GM21576 (cell line): ENCODE data around the gene USP44.

Source experiments
- ATAC-seq: cut with Tn5 transposase; IDR thresholded peaks from one replicate; pipeline ENCODE4 v1.9.1; 2021; ENCODE audit warnings: mild to moderate bottlenecking, moderate library complexity; ENCODE audit not compliant: unreplicated experiment

USP44 gene

DNA sequence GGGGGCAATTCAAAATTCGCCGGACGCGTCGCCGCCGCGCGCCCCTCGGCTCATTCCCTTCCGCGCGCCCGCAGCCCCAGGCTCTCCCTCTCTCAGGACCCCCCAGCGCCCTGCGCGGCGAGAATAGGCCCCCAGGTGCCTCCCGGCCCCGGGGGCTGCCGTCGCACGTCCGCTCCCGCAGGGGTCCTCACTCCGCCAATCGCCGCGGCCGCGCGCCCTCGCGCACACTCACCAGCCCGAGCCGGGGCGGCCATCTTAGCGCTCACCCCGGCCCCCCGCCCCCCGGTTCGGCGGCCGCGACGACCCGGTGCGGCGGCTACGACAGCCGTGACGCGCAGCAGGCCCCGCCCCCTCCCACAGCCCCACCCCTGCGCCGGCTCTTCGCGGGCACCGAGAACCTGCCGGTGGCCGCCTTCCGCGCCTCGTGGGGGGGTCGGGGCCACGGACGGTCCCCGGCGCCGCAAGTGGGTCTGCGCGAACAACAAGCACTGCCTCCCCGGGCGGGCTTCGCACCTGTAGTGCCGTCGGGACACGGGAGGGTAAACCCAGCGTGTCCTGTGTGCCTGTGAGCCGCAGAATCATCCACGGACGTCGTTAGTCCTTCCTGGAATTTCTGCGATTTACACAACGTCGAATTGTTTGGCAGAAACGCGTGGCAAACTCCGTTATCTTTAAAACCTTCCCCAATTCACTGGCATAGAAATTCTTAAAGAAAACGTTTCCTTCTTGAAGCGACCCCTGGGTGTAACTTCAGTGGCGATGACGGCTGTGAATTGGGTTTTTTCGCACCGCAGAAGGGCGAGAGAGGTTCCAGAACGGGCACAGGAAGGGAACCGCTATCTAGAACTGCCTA lies 2.5 kb downstream of the USP44 start:
- ATAC-seq: no peak

DNA sequence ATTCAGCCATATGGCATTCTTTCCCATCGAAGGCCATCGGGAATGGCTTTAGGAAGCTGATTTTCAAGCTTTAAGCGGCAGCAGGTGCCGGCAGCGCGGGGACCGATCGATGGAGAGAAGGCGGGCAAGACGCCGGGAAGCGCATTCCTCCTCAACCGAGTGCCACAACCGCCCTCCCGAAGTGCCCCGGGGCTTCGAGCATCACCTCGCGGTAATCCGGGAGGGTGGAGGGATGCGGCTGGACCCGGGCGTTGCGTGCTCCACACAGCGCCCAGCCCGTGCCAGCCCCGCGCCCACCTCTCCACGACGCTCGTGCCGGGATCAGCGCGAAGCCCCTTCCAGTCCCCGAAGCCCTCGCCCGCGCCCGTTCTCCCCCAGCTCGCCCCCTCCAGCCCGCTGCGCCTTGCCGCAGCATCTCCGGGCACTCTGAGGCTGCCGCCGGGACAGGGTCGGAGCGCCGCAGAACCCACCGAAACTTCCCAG lies 3.2 kb downstream of the USP44 start:
- ATAC-seq: no peak

DNA sequence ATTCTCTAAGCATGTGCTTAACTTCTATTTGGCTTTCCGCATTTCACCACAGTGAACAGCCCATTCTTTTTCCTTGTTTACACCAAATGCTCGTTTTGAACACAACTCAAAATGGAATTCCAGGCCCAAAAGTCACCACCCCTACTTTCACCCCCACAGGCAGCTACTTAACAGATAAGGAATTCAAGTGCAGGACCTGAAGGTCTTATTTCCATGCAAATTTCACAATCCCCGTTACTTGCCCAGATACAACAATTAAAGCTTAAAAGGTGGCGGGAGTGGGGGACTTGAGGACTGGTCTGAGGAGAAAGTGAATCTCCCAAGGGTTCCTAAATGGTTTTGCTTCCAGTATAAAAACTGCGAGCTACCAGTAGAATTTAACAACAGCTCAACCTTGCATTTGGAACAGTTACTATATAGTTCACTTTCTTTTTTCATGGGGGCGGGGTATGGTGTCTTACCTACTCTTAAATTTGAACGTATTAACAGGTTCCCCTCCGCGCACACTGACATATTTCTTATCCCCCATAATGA lies 3.7 kb downstream of the USP44 start:
- ATAC-seq: no peak

DNA sequence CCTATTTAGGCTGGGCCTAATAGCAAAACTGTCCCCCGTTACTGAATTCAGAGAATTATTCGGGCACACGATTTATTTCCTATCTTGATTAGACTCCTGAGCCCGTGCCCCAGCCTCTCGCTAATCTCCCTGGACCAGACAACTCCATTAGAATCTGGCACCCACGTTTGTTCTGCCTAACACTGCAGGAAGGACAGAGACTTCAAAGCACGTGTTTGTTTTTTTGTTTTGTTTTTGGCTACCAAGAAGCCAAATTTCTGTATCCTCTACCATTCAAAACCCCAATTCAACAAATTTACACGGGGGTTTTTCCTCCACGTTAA lies 4.8 kb downstream of the USP44 start:
- ATAC-seq: no peak

DNA sequence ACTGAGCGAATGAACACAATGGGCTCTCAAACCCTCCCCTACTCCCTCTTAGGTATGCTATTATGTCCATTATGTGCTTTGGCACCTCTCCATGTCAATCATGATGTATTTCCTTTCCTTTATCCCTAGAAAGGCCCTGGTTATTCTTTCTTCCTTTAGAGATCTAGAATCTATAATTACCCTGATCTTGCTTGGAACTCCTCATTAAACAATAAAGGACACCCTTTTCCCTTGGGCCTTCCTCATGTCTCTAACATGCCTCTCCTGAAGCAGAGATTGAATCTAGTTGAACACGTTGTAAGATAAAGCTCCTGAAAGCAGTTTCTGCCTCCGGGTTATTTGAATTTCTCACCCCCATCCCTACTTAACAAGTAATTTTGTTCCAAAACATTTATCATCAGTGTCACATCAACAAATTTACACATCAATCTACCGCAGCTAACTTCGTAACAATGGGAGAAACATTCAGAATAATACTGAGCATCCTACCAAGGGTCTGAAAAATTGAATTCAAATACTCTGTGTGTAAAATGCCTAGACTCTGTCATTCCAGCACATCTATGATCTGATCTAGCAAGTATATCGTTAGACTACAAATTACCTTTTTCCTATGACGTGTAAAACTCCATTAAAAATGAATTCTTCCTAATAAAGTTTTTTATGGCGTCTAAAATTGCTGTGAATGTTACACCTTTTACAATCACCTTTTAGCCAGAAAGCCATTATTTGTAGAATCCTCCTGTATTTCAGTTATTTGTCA lies 5.4 kb downstream of the USP44 start:
- no peak for ATAC-seq

DNA sequence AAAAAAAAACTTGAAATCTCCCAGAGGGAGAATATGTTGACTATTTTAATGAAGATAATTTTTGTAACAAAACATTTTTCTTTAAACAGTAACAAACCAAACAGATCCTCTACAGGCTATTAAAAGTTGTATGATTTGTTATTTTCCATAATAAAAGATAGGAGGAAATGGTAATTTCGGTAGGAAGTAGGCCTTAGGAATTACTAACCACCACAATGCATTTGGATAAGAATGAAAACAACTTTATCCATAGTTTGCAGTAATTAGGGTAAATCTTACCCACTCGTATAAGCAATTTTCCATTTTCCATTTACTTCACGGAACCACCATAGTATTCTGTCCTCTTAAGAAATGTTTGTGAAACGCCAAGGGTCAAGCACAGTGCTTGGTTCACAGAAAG lies 6.0 kb downstream of the USP44 start:
- no peak for ATAC-seq

DNA sequence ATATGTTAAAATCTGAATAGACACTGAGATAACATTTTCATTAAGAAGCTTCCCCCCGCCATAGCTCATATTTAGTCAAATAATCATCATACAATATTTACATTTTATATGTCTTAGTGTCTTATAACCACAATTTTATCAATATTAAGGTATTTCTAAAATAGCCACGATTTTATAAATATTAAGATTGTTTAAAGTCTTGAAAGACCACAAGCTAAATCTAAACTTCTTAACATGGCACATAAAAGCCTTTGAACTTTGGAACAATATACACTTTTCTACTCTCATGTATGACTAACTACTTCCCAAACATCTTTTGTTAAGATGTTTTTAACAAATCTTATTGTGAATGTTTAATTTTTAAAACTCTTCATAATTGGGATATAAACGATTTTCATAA lies 6.5 kb downstream of the USP44 start:
- no peak for ATAC-seq

DNA sequence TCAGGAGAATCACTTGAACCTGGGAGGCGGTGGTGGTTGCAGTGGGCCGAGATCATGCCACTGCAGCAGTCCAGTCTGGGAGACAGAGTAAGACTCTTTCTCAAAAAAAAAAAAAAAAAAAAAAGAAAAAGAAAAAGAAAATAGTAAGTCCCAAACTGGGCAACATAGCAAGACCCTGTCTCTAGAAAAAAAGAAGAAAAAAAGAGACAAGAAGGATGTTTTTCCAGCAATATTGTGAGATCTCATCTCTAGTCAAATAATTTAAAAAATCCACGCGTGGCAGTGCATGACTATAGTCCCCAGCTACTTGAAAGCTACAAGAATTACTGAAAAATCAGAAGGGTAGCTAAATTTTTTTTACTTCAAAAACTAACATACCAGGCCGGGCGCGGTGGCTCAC lies 8.0 kb downstream of the USP44 start:
- no peak for ATAC-seq

DNA sequence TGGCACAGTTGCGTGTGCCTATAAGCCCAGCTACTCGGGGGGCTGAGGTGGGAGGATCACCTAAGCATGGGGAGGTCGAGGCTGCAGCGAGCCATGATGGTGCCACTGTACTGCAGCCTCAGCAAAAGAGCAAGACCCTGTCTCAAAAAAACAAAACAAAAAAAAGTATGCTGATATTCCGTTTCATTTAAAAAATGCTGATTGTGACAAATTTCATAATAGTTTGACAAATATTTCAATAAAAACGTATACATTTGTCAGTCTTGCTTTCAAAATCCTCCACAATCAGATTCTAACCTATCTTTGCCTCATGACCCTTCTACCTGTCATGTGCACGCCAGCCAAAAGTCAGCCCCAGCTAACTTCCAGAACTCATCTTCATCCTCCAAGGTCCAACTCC lies 9.8 kb downstream of the USP44 start:
- ATAC-seq: no peak

DNA sequence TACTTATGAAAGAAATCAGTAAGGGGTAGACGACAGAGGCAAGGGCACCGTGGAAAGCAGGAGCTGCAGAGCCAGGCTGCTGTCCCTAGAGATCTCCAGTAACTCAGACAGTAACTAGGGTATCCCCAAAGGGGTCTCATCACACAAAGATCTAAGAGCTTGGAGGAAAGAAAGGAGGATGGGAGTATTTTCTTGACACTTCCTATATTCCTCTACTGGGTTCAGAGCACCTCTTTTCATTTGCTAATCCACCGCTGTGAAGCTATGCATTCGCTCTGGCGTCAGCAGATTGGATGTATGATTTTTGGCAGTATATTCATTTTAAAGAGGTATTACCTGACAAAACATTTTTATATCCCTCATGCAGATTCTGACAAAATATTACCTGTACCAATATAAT lies 12.6 kb downstream of the USP44 start:
- no peak for ATAC-seq

DNA sequence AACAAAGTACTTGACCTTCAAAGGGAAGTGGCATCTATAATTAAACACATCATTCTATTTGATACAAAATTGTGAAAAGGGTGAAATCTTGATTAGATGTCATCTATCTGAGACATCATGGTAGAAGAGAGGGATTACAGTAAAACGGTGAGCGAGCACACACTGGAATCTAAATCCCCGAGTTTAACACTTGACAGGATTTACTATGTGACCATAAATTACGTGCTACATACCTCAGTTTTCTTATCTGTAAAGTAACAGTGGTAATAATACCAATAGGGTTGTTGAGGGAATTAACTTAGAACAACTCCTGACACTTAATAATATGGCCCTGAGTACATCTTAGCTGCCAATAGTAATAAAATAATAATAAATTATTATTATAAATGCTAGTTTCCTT lies 13.3 kb downstream of the USP44 start:
- ATAC-seq: no peak

DNA sequence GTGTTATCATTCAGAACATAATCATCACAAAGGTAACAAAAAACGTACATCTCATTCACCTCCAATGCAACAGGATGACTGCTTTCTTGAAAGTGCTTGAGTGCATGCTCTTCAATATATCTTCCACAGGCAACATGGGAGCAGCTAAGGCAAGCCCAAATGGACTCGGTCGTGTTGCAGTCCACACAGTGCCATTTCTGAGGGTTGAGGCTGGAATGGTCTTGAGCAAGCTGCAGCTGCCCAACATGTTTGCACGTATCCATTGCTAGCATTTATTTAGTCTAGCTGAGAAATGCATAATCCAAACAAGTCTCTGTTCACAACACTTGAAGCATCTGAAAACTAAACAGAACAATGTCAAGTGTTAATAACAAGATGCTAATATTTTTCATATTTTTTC lies 17.3 kb downstream of the USP44 start:
- no peak for ATAC-seq

DNA sequence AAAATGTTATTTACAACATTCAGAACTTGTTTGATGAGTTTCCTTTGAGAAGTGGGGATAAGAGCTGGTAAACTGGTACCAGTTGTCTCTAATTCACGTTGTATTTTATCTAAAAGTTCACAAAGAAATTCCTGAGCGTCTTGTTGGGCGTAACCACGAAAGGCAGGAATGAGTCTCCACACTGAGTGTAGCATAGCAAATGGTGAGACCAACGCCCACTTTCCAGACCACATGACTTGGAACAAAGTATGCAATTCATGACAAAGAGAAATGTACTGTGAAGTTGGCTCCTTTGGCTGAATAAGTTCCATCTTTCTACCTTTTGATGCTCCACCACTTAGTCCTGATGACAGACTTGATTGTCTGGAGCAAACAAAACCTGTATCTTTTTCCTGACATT lies 18.4 kb downstream of the USP44 start:
- no peak for ATAC-seq

DNA sequence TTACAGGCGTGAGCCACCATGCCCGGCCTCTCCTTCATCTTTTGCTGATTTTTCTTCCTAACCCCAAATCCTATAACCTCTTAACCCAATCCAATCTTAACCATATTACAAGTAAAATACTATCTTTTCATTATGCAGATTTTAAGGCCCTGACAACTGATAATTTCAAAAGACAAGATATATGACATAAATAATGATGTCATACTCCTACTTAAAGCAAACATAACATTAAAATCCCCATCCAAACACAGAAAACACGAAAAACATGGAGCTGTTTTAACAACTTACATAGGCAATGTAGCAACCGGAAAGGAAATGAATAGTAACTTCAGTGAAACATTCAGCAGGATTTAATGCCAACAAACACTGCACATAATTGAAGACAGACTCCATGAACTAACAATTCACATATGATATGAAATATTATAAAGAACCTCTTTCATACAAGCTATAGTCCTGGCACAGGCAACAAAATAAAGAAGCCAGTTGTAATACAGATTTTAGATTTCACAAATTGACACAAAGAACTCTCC lies 21.5 kb downstream of the USP44 start:
- no peak for ATAC-seq

DNA sequence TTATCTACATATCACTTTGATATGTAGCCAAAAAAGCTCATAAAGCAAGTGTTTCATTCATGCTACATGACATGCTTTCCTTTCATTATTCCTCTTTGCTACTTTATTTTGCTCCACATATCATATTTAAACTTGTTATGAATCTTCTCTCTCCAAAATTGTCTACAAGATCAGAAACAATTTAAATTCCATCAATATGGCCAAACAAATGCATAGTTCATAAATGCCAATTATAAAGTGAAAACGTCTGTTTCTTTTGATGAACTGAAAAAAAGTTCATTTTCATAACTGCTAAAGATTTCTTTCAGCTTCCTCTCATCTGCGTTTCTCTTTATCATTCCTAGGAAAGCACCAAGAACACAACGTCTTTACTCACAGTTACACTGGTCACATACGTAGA lies 22.8 kb downstream of the USP44 start:
- ATAC-seq: no peak

DNA sequence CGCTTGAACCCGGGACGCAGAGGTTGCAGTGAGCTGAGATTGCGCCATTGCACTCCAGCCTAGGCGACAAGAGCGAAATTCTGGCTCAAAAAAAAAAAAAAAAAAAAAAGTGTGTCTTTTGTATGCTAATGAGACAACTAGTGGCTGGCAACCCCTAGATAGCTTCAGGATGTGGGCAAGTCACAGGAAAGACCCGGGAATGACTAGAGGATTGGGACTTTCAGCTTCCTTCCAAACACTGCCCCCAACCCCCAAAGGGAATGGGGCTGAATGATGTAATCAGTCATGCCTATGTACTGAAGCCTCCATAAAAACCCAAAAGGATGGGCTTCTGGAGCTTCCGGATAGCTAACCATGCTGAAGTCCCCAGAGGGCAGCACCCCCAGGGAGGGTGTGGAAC lies 28.6 kb downstream of the USP44 start:
- no peak for ATAC-seq

DNA sequence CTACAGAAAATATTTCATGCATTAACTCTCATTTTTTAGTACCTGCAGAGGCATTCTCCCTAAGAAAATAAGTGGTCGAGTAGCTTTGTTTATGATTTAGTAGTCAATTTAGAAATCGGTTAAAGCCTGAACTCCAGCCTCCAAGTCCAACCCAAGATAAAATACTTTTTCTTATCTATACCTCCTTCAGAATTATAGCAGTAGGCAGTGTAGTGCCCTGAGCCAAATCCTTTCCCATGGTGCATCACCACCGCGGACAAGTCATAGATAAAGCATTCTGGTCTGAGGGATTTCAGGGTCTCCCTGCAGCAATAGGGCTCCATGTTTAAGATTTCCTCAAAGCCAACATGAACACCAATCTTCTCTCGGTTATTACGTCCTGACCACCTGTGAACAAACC lies 30.5 kb downstream of the USP44 start:
- no peak for ATAC-seq

DNA sequence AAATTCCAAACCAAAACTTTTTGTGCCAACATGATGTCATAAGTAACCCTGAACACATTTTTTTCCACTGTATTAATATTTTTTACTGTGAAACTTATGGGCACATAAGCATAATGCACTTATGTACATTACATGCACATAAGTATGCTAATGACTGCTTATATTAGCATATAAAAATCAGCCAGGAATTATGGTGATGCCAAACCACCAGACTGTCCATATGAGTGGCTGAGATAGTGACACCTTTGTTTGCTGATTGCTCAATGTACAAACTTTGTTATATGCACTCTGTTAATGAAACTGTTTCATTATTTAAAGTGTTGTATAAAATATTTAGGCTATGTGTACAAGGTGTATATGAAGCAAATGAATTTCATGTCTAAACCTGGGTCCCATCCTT lies 32.3 kb downstream of the USP44 start:
- no peak for ATAC-seq

DNA sequence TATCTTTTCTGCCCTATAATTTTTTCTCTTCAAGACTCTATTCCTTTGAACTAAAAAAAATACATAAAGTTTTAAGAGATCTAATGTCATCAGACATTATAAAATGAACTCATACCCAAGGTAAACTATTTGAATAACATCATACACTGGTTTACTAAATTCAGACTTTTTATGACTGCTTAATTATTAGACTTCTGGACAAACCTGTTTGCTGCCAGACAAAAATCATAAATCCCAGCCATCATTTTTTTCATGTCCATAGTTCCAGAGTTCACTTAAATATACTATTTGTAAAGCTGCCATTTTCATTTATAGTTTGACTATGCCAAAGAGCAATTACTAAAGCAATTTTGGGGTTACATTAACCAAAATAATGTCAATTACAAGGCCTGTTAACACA lies 34.0 kb downstream of the USP44 start:
- no peak for ATAC-seq

DNA sequence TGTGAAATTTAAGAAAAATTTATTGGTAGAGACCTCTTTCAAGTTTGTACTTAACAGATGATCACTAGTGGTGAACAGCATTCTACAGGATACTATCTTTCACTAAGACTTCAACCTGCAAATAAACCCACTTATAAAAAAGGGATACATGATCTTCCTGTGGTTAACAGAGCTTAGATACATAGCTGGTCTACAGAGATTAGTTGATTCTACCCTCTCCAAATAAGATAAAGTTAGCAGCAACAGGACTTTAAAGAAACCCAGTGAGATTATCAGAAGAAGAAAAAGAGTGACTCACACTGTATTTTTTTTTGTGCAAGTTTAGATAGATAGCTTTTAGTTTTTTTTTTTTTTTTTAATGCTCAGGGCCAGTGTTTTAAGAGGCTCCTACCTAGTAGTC lies 34.5 kb downstream of the USP44 start:
- no peak for ATAC-seq

DNA sequence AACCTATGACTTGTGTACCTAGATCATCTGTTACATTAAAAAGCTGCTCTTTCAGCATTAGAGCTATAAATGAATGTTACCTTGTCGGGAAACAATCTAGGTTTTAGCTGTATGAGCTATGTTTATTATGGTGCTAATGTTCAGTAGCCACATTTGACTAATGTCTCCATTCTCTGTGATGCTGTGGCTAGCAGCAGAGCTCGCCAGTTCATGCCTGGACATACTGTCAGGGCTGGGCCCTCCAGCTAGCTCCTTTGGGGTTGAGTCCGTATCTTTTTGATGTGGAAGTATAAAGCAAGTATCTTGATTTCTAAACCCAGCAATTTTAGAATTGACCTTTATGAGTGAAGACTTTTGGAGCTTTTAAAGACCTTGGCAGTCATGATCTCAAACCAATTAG lies 36.1 kb downstream of the USP44 start:
- ATAC-seq: no peak

DNA sequence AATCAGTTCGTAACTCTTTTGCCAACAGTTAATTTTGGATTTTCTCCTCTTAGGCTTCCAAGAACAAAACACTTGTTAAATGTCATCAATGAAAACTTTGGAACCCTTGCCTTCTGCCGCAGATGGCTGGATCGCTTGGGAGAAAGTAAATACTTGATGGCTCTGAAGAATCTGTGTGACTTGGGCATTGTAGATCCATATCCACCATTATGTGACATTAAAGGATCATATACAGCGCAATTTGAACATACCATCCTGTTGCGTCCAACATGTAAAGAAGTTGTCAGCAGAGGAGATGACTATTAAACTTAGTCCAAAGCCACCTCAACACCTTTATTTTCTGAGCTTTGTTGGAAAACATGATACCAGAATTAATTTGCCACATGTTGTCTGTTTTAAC lies 37.7 kb downstream of the USP44 start:
- ATAC-seq: no peak
